ENCODE results near the gene ALDH3A1.
"Not testable (repeated sequence)": the region's sequence is repeated elsewhere in the genome, so short reads cannot be mapped to it uniquely, and the experiment has no call there.

ALDH3A1 gene

DNA sequence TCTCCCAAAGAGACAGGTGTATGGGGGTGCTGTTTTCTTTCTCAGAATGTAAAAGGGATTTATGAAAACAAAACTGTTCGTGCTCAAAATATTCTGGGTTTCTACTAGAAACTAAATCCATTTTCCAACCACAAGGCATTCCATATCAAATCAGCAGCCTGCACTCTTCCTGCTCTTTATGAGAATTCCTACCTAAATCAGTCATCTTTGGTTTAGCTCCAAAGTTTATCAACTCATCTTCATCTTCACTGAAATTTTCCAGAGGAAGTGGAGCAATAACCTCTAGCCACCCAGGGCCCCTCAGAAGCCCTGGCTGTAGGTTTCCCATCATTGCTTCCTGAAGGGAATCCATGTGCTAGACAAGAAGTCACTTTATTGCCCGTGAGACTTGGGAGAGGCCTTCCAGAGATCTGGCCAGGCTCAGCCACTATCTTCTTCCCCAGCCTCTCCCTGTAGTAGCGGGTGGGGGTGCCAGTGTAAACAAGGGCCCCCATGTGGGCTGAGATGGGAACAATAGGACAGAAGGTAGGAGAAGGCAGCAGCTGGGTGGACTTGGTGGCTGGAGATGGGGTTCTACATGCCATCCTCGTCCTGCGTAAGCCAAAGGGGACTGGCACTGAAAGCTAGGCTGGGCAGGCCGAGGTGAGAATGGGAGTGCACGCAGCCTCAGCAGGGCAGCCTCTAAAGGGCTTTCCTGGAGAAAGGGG lies 22.0 kb upstream of the ALDH3A1 start:
- no peaks in the 10 kb centered on the region for H3K4me1 ChIP-seq (ENCODE audit: insufficient read depth, low read length)
- H3K27me3 ChIP-seq (ENCODE audit: control insufficient read depth in 1 of 2, insufficient read depth in 2 of 2, low read length in 2 of 2), result no peaks in the 10 kb centered on the region
- no peaks in the 10 kb centered on the region for H3K9me3 ChIP-seq (ENCODE audit: low read length)
- no peak overlapping the region for H3K4me3 ChIP-seq (ENCODE audit: low read depth in 1 of 2, low read length in 2 of 2)
- H3K36me3 ChIP-seq (ENCODE audit: insufficient read depth, low read length), result no peaks in the 10 kb centered on the region
- H3K9ac ChIP-seq (ENCODE audit: low read length), result no peak overlapping the region
- H3K27ac ChIP-seq (ENCODE audit: low read depth, low read length), result no peak overlapping the region

DNA sequence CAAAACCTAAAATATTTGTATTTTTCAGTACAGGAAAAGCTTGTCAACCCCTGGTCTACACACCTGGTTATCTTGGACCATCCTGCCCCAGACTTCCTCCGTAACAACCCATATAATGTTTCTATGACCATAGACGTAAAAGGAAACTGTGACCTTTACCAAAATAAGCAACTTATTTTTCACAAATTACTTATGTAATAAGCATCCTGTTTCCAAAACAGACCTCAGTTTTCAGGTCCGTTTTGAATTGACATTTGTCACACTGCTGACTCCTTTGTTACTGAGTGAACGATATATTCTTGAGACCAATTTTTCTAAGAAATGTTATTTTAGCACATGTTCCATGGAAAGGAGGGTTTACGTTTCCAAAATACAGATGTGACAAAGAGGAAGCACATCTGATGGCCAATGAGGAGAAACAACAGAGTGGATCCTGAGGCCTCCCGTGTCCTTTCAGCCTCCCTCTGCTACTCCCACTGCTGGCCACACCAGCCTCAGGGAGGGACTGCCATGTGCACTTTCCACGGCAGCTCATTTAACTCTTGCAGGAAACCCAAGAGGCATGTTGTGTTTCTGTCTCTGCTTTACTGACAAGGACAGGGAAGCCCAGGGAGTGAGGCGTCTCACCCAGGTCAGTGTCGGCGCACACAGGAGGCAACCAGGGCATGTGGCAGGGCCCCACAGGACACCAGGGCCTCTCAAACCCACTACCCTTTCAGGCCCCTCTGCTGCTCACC lies 20.1 kb upstream of the ALDH3A1 start:
- Histone ChIP-seq H3K36me3 (ENCODE audit: insufficient read depth, low read length) (no peaks in the 10 kb centered on the region), H3K27me3 (ENCODE audit: control insufficient read depth in 1 of 2, insufficient read depth in 2 of 2, low read length in 2 of 2) (no peaks in the 10 kb centered on the region), H3K4me1 (ENCODE audit: insufficient read depth, low read length) (no peaks in the 10 kb centered on the region), H3K4me3 (ENCODE audit: low read depth in 1 of 2, low read length in 2 of 2) (no peak overlapping the region), H3K27ac (ENCODE audit: low read depth, low read length) (no peak overlapping the region), H3K9ac (ENCODE audit: low read length) (no peak overlapping the region), H3K9me3 (ENCODE audit: low read length) (no peaks in the 10 kb centered on the region)

- H3K4me1 ChIP-seq (ENCODE audit: insufficient read depth, low read length), result no peaks in the 10 kb centered on the region
- no peak overlapping the region for H3K4me3 ChIP-seq (ENCODE audit: low read depth in 1 of 2, low read length in 2 of 2)
- no peaks in the 10 kb centered on the region for H3K27me3 ChIP-seq (ENCODE audit: control insufficient read depth in 1 of 2, insufficient read depth in 2 of 2, low read length in 2 of 2)
- H3K9me3 ChIP-seq (ENCODE audit: low read length), result no peaks in the 10 kb centered on the region
- no peak overlapping the region for H3K27ac ChIP-seq (ENCODE audit: low read depth, low read length)
- no peaks in the 10 kb centered on the region for H3K36me3 ChIP-seq (ENCODE audit: insufficient read depth, low read length)
- H3K9ac ChIP-seq (ENCODE audit: low read length), result no peak overlapping the region
Measured at GRCh38 chr17:19766421-19767270, 18.5 kb upstream of the ALDH3A1 start.

DNA sequence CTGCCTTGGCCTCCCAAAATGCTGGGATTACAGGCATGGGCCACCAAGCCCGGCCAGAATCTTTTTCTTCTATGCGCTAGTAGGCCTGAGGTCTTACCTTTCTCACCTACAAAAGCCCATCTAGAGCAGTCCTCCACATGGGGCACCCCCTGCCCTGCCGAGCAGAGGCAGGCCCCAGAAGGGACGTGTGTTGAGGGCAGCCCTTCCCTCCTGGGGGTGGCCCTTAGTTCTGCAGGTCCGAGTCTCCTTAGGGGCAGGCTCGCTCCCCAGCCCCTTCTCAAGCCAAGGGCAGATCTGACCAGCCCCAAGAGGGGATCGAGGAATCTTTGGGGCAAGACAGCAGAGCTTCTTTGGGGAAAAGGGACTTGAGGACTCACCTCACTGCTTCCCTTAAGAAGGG lies 17.9 kb upstream of the ALDH3A1 start:
- H3K9ac ChIP-seq (ENCODE audit: low read length), result no peak overlapping the region
- no peaks in the 10 kb centered on the region for H3K9me3 ChIP-seq (ENCODE audit: low read length)
- no peaks in the 10 kb centered on the region for H3K4me1 ChIP-seq (ENCODE audit: insufficient read depth, low read length)
- no peaks in the 10 kb centered on the region for H3K27me3 ChIP-seq (ENCODE audit: control insufficient read depth in 1 of 2, insufficient read depth in 2 of 2, low read length in 2 of 2)
- no peak overlapping the region for H3K27ac ChIP-seq (ENCODE audit: low read depth, low read length)
- no peaks in the 10 kb centered on the region for H3K36me3 ChIP-seq (ENCODE audit: insufficient read depth, low read length)
- H3K4me3 ChIP-seq (ENCODE audit: low read depth in 1 of 2, low read length in 2 of 2), result no peak overlapping the region

GRCh38 chr17:19763991-19764390 lies 15.9 kb upstream of the ALDH3A1 start:
- not testable (repeated sequence) for H3K36me3 ChIP-seq (ENCODE audit: insufficient read depth, low read length); H3K27ac ChIP-seq (ENCODE audit: low read depth, low read length); H3K9me3 ChIP-seq (ENCODE audit: low read length); H3K4me1 ChIP-seq (ENCODE audit: insufficient read depth, low read length); H3K9ac ChIP-seq (ENCODE audit: low read length); H3K27me3 ChIP-seq (ENCODE audit: control insufficient read depth in 1 of 2, insufficient read depth in 2 of 2, low read length in 2 of 2); H3K4me3 ChIP-seq (ENCODE audit: low read depth in 1 of 2, low read length in 2 of 2)

GRCh38 chr17:19763416-19763815 lies 15.3 kb upstream of the ALDH3A1 start:
- Histone ChIP-seq H3K9ac (ENCODE audit: low read length) (no peak overlapping the region), H3K27ac (ENCODE audit: low read depth, low read length) (no peak overlapping the region), H3K27me3 (ENCODE audit: control insufficient read depth in 1 of 2, insufficient read depth in 2 of 2, low read length in 2 of 2) (no peaks in the 10 kb centered on the region), H3K9me3 (ENCODE audit: low read length) (no peaks in the 10 kb centered on the region), H3K4me3 (ENCODE audit: low read depth in 1 of 2, low read length in 2 of 2) (no peak overlapping the region), H3K4me1 (ENCODE audit: insufficient read depth, low read length) (no peaks in the 10 kb centered on the region), H3K36me3 (ENCODE audit: insufficient read depth, low read length) (no peaks in the 10 kb centered on the region)

GRCh38 chr17:19762515-19762961 lies 14.4 kb upstream of the ALDH3A1 start:
- Histone ChIP-seq H3K9me3 (ENCODE audit: low read length) (no peaks in the 10 kb centered on the region), H3K27ac (ENCODE audit: low read depth, low read length) (no peak overlapping the region), H3K36me3 (ENCODE audit: insufficient read depth, low read length) (no peaks in the 10 kb centered on the region), H3K27me3 (ENCODE audit: control insufficient read depth in 1 of 2, insufficient read depth in 2 of 2, low read length in 2 of 2) (no peaks in the 10 kb centered on the region), H3K4me3 (ENCODE audit: low read depth in 1 of 2, low read length in 2 of 2) (no peak overlapping the region), H3K9ac (ENCODE audit: low read length) (no peak overlapping the region), H3K4me1 (ENCODE audit: insufficient read depth, low read length) (no peaks in the 10 kb centered on the region)

GRCh38 chr17:19760746-19761145 lies 12.6 kb upstream of the ALDH3A1 start:
- Histone ChIP-seq H3K9me3 (ENCODE audit: low read length) (no peaks in the 10 kb centered on the region), H3K27ac (ENCODE audit: low read depth, low read length) (no peak overlapping the region), H3K9ac (ENCODE audit: low read length) (no peak overlapping the region), H3K4me1 (ENCODE audit: insufficient read depth, low read length) (no peaks in the 10 kb centered on the region), H3K27me3 (ENCODE audit: control insufficient read depth in 1 of 2, insufficient read depth in 2 of 2, low read length in 2 of 2) (no peaks in the 10 kb centered on the region), H3K4me3 (ENCODE audit: low read depth in 1 of 2, low read length in 2 of 2) (no peak overlapping the region), H3K36me3 (ENCODE audit: insufficient read depth, low read length) (no peaks in the 10 kb centered on the region)

DNA sequence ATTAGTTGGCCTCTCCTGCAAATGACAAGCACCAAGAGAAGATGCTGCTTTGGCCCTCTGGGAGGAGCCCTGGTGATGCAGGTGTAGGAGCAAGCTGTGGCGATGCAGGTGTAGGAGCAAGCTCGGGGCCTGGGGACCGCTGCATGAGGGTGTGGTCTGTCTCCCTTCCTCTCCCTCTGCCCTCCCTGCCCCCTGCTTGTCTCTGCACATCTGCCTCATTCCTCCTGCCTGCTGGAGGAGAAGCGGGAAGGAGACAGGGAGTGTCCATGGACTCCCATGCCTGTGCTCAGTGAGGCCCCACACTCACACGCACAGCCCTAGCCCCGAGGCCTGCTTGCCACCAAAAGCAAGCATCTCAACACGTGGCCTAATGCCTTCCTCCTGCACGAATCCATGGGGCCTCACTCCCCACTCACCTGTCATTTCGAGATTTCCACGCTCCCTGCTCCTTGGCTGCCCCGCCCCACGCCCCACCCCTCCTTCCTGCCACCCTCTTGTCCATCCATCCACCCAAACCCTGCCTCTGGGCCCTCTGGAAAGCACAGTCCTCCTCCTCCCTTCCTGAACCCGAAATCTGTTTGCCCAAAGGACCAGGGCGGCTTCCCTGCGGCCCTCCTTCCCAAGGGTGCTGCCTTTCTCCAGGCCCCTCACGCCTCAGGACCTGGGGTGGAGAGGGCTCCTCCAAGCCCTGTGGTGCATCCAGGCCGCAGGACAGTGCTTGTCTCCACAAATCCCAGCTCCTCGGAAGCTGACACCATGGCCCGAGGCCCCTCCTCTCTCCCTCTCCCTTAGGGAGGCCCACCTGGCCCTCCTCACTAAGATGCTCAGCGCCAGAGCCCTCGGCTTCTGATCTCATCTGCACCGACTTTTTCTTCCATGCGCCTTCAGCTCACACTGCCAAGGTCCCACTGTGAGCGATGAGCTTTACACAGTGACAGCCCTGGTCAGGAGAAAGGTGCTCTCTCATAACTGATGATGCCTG lies 11.8 kb upstream of the ALDH3A1 start:
- Histone ChIP-seq H3K36me3 (ENCODE audit: insufficient read depth, low read length) (no peaks in the 10 kb centered on the region), H3K4me1 (ENCODE audit: insufficient read depth, low read length) (no peaks in the 10 kb centered on the region), H3K4me3 (ENCODE audit: low read depth in 1 of 2, low read length in 2 of 2) (no peak overlapping the region), H3K27ac (ENCODE audit: low read depth, low read length) (no peak overlapping the region), H3K9ac (ENCODE audit: low read length) (no peak overlapping the region), H3K9me3 (ENCODE audit: low read length) (no peaks in the 10 kb centered on the region), H3K27me3 (ENCODE audit: control insufficient read depth in 1 of 2, insufficient read depth in 2 of 2, low read length in 2 of 2) (no peaks in the 10 kb centered on the region)

DNA sequence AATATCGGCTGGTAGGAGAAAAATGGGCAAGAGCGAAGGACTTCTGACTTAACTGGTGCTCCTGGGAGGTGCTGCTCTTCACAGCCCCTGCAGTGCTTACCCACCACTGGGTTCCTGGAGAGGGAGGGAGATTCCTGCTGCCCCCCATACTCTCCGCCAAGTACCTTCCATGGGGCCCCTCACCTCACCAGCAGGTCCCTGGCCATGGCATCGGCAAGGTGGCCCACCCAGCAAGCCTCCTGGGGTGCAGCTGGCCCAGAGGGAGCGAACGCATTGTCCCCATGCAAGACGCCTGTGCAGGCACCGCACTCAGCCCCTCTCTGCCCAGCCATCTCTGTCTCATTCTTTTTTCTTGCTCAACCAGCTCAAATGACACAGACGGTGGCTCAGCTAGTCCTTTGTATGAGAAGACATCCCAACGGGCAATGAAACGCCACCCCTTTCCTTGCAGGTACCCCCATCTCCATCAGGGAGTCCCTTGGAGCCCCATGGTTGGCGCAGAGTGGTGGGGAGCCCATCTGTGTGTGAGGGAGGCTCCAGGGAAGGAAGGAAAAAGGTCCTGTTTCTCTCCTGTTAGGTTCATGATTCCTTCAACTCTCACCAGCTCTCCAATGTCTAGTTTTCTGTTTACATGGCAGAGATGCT lies 9.6 kb upstream of the ALDH3A1 start:
- H3K4me3 ChIP-seq (ENCODE audit: low read depth in 1 of 2, low read length in 2 of 2), result no peak overlapping the region
- H3K36me3 ChIP-seq (ENCODE audit: insufficient read depth, low read length), result no peaks in the 10 kb centered on the region

More for the DNA sequence above, 9.6 kb upstream of the ALDH3A1 start:
- H3K9ac ChIP-seq (ENCODE audit: low read length), result no peak overlapping the region
- H3K9me3 ChIP-seq (ENCODE audit: low read length), result no peaks in the 10 kb centered on the region
- no peaks in the 10 kb centered on the region for H3K4me1 ChIP-seq (ENCODE audit: insufficient read depth, low read length)
- H3K27me3 ChIP-seq (ENCODE audit: control insufficient read depth in 1 of 2, insufficient read depth in 2 of 2, low read length in 2 of 2), result no peaks in the 10 kb centered on the region
- H3K27ac ChIP-seq (ENCODE audit: low read depth, low read length), result no peak overlapping the region

All from muscle layer of colon (tissue), 2 donors.